Measurements from ENCODE around the gene PDGFB. TPM values are rescaled to one million over a fixed set of nuclear protein-coding genes. Genes with fewer than 3 reads are reported as not detected.

PDGFB gene
- total and polyA plus RNA-seq, 2 donors (not counting 1 experiment from before 2014, with no cell fraction given), result 0.04 TPM; not detected in 1

GRCh38 chr22:39229688-39230260 is 15.0 kb downstream of the PDGFB start:
- DNase-seq (no peak), ATAC-seq (ENCODE audit: low read depth) (no peak)
- TF ChIP-seq CTCF (IDR thresholded peaks at IDR 0.05), result no peak
- no peak for TF ChIP-seq EZH2 (IDR thresholded peaks at IDR 0.05; ENCODE audit: borderline replicate concordance, insufficient read depth, low read depth, low read length, poor library complexity, severe bottlenecking)
- Histone ChIP-seq H2AFZ (ENCODE audit: insufficient read depth, low read depth, low read length, poor library complexity, severe bottlenecking) (no peak overlapping the region), H3K4me3 (ENCODE audit: control extremely low read depth in 1 of 5, extremely low read depth in 1 of 5, insufficient read depth in 1 of 5, low read depth in 2 of 5, low read length in 4 of 5) (no peak overlapping the region), H3K4me1 (ENCODE audit: control insufficient read depth in 2 of 2, insufficient read depth in 2 of 2, low read length in 2 of 2) (peaks cover 17 to 22% of the 10 kb centered on the region in 2 donors), H3K79me2 (ENCODE audit: control insufficient read depth, insufficient read depth, low read length) (no peaks in the 10 kb centered on the region), H3K27me3 (replicated peaks in 1 of 4; ENCODE audit: control extremely low read depth in 1 of 4, control insufficient read depth in 3 of 4, insufficient read depth in 4 of 4, low read length in 3 of 4) (peaks cover 0 to 70% (median 26%) of the 10 kb centered on the region in 4 experiments), H3K36me3 (replicated peaks in 1 of 2; ENCODE audit: control extremely low read depth in 1 of 2, control insufficient read depth in 1 of 2, extremely low read depth in 1 of 2, insufficient read depth in 2 of 2, low read length in 1 of 2) (no peaks in the 10 kb centered on the region), H4K20me1 (ENCODE audit: control insufficient read depth, insufficient read depth, low read length, poor library complexity, severe bottlenecking) (no peaks in the 10 kb centered on the region), H3K27ac (ENCODE audit: low read length in 2 of 2) (no peak overlapping the region), H3K9ac (ENCODE audit: low read length) (no peak overlapping the region), H3K4me2 (replicated peaks; ENCODE audit: low read depth, low read length, poor library complexity, severe bottlenecking) (no peak overlapping the region), H3K9me3 (ENCODE audit: control extremely low read depth in 1 of 3, control insufficient read depth in 2 of 3, insufficient read depth in 1 of 3, low read length in 2 of 3) (peaks cover 0 to 19% (median 0%) of the 10 kb centered on the region in 3 donors)
- Mint-ChIP-seq H3K4me3 (no peak overlapping the region), H3K27ac (no peak overlapping the region), H3K27me3 (peaks cover 56% of the 10 kb centered on the region), H3K9me3 (ENCODE audit: insufficient read depth) (no peaks in the 10 kb centered on the region), H3K4me1 (peaks cover 10% of the 10 kb centered on the region)
- intact Hi-C loops (cut with micrococcal nuclease), result no loop called here
- ChIA-PET CTCF (interaction anchor here (1.1 kb wide), 1 partner anchor 13 kb away, joined by 3 read pairs; no protein-coding TSS in a partner anchor), POLR2A (no interaction called here)
- WGBS (ENCODE audit: insufficient coverage), result 37% methylated on average over 14 of the region's 14 CpGs

- ChIA-PET CTCF (interaction anchor here (1.1 kb wide), 1 partner anchor 12 kb away, joined by 3 read pairs; no protein-coding TSS in a partner anchor), POLR2A (no interaction called here)
- Histone ChIP-seq H3K4me1 (ENCODE audit: control insufficient read depth in 2 of 2, insufficient read depth in 2 of 2, low read length in 2 of 2) (peaks cover 10 to 15% of the 10 kb centered on the region in 2 donors), H3K27me3 (replicated peaks in 1 of 4; ENCODE audit: control extremely low read depth in 1 of 4, control insufficient read depth in 3 of 4, insufficient read depth in 4 of 4, low read length in 3 of 4) (peaks cover 0 to 70% (median 20%) of the 10 kb centered on the region in 4 experiments), H4K20me1 (ENCODE audit: control insufficient read depth, insufficient read depth, low read length, poor library complexity, severe bottlenecking) (no peaks in the 10 kb centered on the region), H3K4me3 (ENCODE audit: control extremely low read depth in 1 of 5, extremely low read depth in 1 of 5, insufficient read depth in 1 of 5, low read depth in 2 of 5, low read length in 4 of 5) (no peak overlapping the region), H3K4me2 (replicated peaks; ENCODE audit: low read depth, low read length, poor library complexity, severe bottlenecking) (no peak overlapping the region), H3K79me2 (ENCODE audit: control insufficient read depth, insufficient read depth, low read length) (no peaks in the 10 kb centered on the region), H2AFZ (ENCODE audit: insufficient read depth, low read depth, low read length, poor library complexity, severe bottlenecking) (no peak overlapping the region), H3K9ac (ENCODE audit: low read length) (no peak overlapping the region), H3K9me3 (ENCODE audit: control extremely low read depth in 1 of 3, control insufficient read depth in 2 of 3, insufficient read depth in 1 of 3, low read length in 2 of 3) (peaks cover 0 to 12% (median 0%) of the 10 kb centered on the region in 3 donors), H3K27ac (ENCODE audit: low read length in 2 of 2) (no peak overlapping the region), H3K36me3 (replicated peaks in 1 of 2; ENCODE audit: control extremely low read depth in 1 of 2, control insufficient read depth in 1 of 2, extremely low read depth in 1 of 2, insufficient read depth in 2 of 2, low read length in 1 of 2) (no peaks in the 10 kb centered on the region)
- WGBS (ENCODE audit: insufficient coverage), result 94% methylated on average over 3 of the region's 8 CpGs
- ATAC-seq (ENCODE audit: low read depth), result no peak
- Mint-ChIP-seq H3K4me1 (peaks cover 5% of the 10 kb centered on the region), H3K4me3 (no peak overlapping the region), H3K27me3 (peaks cover 54% of the 10 kb centered on the region), H3K27ac (no peak overlapping the region), H3K9me3 (ENCODE audit: insufficient read depth) (no peaks in the 10 kb centered on the region)
- TF ChIP-seq EZH2 (IDR thresholded peaks at IDR 0.05; ENCODE audit: borderline replicate concordance, insufficient read depth, low read depth, low read length, poor library complexity, severe bottlenecking) (no peak), CTCF (IDR thresholded peaks at IDR 0.05) (no peak)
- no peak for DNase-seq
- intact Hi-C loops (cut with micrococcal nuclease), result no loop called here
Observed at GRCh38 chr22:39229075-39229474, 15.7 kb downstream of the PDGFB start.

Data from B cell (primary cell).